Measurements from ENCODE around the gene DLST.

Gene DLST

GRCh38 chr14:74950795-74951442 lies 69.2 kb downstream of the DLST start:
- TF ChIP-seq, protein P1, sequence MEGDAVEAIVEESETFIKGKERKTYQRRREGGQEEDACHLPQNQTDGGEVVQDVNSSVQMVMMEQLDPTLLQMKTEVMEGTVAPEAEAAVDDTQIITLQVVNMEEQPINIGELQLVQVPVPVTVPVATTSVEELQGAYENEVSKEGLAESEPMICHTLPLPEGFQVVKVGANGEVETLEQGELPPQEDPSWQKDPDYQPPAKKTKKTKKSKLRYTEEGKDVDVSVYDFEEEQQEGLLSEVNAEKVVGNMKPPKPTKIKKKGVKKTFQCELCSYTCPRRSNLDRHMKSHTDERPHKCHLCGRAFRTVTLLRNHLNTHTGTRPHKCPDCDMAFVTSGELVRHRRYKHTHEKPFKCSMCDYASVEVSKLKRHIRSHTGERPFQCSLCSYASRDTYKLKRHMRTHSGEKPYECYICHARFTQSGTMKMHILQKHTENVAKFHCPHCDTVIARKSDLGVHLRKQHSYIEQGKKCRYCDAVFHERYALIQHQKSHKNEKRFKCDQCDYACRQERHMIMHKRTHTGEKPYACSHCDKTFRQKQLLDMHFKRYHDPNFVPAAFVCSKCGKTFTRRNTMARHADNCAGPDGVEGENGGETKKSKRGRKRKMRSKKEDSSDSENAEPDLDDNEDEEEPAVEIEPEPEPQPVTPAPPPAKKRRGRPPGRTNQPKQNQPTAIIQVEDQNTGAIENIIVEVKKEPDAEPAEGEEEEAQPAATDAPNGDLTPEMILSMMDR (conservative IDR thresholded peaks at IDR 0.05; ENCODE audit: low read length): no peak
- no peak for TF ChIP-seq EZH2phosphoT487 (IDR thresholded peaks at IDR 0.05; ENCODE audit: borderline replicate concordance)
- Histone ChIP-seq H3K9me3 (ENCODE audit: insufficient read depth, low read depth, low read length) (no peaks in the 10 kb centered on the region), H3K9ac (ENCODE audit: low read depth, low read length, poor library complexity, severe bottlenecking) (no peak overlapping the region)

GRCh38 chr14:74951443-74952179 lies 69.9 kb downstream of the DLST start:
- no peak overlapping the region for H3K9ac ChIP-seq (ENCODE audit: low read depth, low read length, poor library complexity, severe bottlenecking)

More at GRCh38 chr14:74950795-74951442, 69.2 kb downstream of the DLST start:
- Histone ChIP-seq H3K4me3 (ENCODE audit: low read length, poor library complexity, severe bottlenecking) (no peak overlapping the region), H2AFZ (ENCODE audit: low read length) (no peak overlapping the region), H3F3A (ENCODE audit: low read depth) (no peaks in the 10 kb centered on the region), H3K4me1 (ENCODE audit: insufficient read depth, low read length, poor library complexity, severe bottlenecking) (peaks cover 14% of the 10 kb centered on the region), H3K9me2 (replicated peaks; ENCODE audit: low read depth, low read length) (no peaks in the 10 kb centered on the region), H3K4me2 (ENCODE audit: low read depth, low read length, poor library complexity, severe bottlenecking) (no peak overlapping the region), H3K79me2 (ENCODE audit: insufficient read depth, low read length) (no peaks in the 10 kb centered on the region), H4K20me1 (ENCODE audit: insufficient read depth, low read length, poor library complexity, severe bottlenecking) (no peaks in the 10 kb centered on the region), H3K36me3 (ENCODE audit: insufficient read depth, low read length) (no peaks in the 10 kb centered on the region), H3K27me3 (ENCODE audit: insufficient read depth, low read length, poor library complexity, severe bottlenecking) (no peaks in the 10 kb centered on the region)

DNA sequence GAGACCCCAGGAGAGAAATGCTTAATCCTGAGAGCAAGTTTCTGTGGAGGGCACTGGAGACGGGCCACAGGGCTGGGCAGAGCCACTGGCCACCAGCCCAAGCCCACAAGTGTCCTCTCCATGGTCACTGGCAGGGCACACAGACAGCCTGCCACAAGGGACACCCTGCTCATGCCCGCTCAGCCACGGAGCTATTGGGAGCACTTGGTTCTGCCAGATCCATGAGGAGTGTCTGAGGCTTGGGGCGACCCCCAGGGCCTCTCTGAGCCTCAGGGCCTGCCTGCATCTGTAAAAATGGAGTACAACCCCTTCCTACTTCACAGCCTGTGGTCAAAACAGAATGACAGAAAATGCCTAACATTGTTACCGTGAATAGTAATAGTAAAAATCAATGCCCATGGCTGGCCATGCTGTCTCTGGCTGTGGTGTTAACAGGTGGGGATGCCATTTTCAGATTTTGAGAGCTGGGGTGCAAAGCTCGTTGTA lies 70.5 kb downstream of the DLST start:
- Histone ChIP-seq H3K27me3 (ENCODE audit: insufficient read depth, low read length, poor library complexity, severe bottlenecking) (no peaks in the 10 kb centered on the region), H3K9ac (ENCODE audit: low read depth, low read length, poor library complexity, severe bottlenecking) (no peak overlapping the region), H3K4me3 (ENCODE audit: low read length, poor library complexity, severe bottlenecking) (no peak overlapping the region), H2AFZ (ENCODE audit: low read length) (no peak overlapping the region), H3K4me2 (ENCODE audit: low read depth, low read length, poor library complexity, severe bottlenecking) (no peak overlapping the region), H3F3A (ENCODE audit: low read depth) (no peaks in the 10 kb centered on the region), H3K36me3 (ENCODE audit: insufficient read depth, low read length) (no peaks in the 10 kb centered on the region), H3K9me3 (ENCODE audit: insufficient read depth, low read depth, low read length) (no peaks in the 10 kb centered on the region), H3K79me2 (ENCODE audit: insufficient read depth, low read length) (no peaks in the 10 kb centered on the region), H3K4me1 (ENCODE audit: insufficient read depth, low read length, poor library complexity, severe bottlenecking) (peaks cover 9% of the 10 kb centered on the region), H3K9me2 (replicated peaks; ENCODE audit: low read depth, low read length) (no peaks in the 10 kb centered on the region), H4K20me1 (ENCODE audit: insufficient read depth, low read length, poor library complexity, severe bottlenecking) (no peaks in the 10 kb centered on the region)
- TF ChIP-seq EZH2phosphoT487 (IDR thresholded peaks at IDR 0.05; ENCODE audit: borderline replicate concordance): no peak
- TF ChIP-seq, protein P1 (conservative IDR thresholded peaks at IDR 0.05; ENCODE audit: low read length): no peak

More at GRCh38 chr14:74951443-74952179, 69.9 kb downstream of the DLST start:
- H3K9me3 ChIP-seq (ENCODE audit: insufficient read depth, low read depth, low read length): no peaks in the 10 kb centered on the region
- H3K4me1 ChIP-seq (ENCODE audit: insufficient read depth, low read length, poor library complexity, severe bottlenecking): peaks cover 12% of the 10 kb centered on the region
- TF ChIP-seq, protein P1 (conservative IDR thresholded peaks at IDR 0.05; ENCODE audit: low read length): no peak
- TF ChIP-seq EZH2phosphoT487 (IDR thresholded peaks at IDR 0.05; ENCODE audit: borderline replicate concordance): no peak
- H3K4me3 ChIP-seq (ENCODE audit: low read length, poor library complexity, severe bottlenecking): no peak overlapping the region
- no peak overlapping the region for H3K4me2 ChIP-seq (ENCODE audit: low read depth, low read length, poor library complexity, severe bottlenecking)
- H3K79me2 ChIP-seq (ENCODE audit: insufficient read depth, low read length): no peaks in the 10 kb centered on the region
- H3K36me3 ChIP-seq (ENCODE audit: insufficient read depth, low read length): no peaks in the 10 kb centered on the region
- no peaks in the 10 kb centered on the region for H4K20me1 ChIP-seq (ENCODE audit: insufficient read depth, low read length, poor library complexity, severe bottlenecking)
- H3K27me3 ChIP-seq (ENCODE audit: insufficient read depth, low read length, poor library complexity, severe bottlenecking): no peaks in the 10 kb centered on the region
- no peaks in the 10 kb centered on the region for H3K9me2 ChIP-seq (replicated peaks; ENCODE audit: low read depth, low read length)
- H2AFZ ChIP-seq (ENCODE audit: low read length): no peak overlapping the region
- H3F3A ChIP-seq (ENCODE audit: low read depth): no peaks in the 10 kb centered on the region

Data from Loucy (cell line).